HTERT RPE-1 (cell line): ENCODE measurements around the gene BEX2.

ENCODE experiments used
- in situ Hi-C: fragments of 300-500 bp; cut with MboI; formaldehyde crosslinking; loops from 4 replicates; pipeline ENCODE4 v1.14.3; 2020; ENCODE audit warnings: low sequenced_read_pairs

Gene BEX2

DNA sequence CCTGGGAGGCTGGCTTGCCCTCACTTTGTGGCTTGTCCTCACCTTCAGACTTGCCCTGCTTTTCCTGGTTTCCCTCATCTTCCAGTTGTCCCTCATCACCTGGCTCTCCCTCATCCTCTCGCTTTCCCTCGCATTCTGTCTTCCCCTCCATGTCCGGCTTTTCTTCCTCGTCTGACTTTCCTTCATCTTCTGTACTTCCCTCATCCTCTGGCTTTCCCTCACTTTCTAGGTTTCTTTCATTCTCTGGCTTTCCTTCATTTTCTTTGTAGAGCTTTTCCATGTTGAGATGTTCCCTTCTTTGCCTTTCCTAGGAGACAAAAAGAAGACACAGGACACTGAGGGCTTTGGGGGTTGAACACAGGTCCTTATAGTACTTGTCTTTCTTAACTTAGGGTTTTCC lies 36.5 kb downstream of the BEX2 start:
- in situ Hi-C loops: no loop called here
